HG02970 (cell line): ENCODE data around the gene PIKFYVE.
A peak's percentile ranks its signal among the peaks of the same experiment; 100 is the strongest.
"Not testable (repeated sequence)": the region's sequence is repeated elsewhere in the genome, so short reads cannot be mapped to it uniquely, and the experiment has no call there.

Experiments used
- ATAC-seq: cut with Tn5 transposase; IDR thresholded peaks from one replicate; pipeline ENCODE4 v1.9.1; 2021; ENCODE audit warnings: mild to moderate bottlenecking, moderate library complexity, moderate number of reproducible peaks; ENCODE audit not compliant: unreplicated experiment, low FRiP score

Gene PIKFYVE, protein sequence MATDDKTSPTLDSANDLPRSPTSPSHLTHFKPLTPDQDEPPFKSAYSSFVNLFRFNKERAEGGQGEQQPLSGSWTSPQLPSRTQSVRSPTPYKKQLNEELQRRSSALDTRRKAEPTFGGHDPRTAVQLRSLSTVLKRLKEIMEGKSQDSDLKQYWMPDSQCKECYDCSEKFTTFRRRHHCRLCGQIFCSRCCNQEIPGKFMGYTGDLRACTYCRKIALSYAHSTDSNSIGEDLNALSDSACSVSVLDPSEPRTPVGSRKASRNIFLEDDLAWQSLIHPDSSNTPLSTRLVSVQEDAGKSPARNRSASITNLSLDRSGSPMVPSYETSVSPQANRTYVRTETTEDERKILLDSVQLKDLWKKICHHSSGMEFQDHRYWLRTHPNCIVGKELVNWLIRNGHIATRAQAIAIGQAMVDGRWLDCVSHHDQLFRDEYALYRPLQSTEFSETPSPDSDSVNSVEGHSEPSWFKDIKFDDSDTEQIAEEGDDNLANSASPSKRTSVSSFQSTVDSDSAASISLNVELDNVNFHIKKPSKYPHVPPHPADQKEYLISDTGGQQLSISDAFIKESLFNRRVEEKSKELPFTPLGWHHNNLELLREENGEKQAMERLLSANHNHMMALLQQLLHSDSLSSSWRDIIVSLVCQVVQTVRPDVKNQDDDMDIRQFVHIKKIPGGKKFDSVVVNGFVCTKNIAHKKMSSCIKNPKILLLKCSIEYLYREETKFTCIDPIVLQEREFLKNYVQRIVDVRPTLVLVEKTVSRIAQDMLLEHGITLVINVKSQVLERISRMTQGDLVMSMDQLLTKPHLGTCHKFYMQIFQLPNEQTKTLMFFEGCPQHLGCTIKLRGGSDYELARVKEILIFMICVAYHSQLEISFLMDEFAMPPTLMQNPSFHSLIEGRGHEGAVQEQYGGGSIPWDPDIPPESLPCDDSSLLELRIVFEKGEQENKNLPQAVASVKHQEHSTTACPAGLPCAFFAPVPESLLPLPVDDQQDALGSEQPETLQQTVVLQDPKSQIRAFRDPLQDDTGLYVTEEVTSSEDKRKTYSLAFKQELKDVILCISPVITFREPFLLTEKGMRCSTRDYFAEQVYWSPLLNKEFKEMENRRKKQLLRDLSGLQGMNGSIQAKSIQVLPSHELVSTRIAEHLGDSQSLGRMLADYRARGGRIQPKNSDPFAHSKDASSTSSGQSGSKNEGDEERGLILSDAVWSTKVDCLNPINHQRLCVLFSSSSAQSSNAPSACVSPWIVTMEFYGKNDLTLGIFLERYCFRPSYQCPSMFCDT (N-terminal part only)

DNA sequence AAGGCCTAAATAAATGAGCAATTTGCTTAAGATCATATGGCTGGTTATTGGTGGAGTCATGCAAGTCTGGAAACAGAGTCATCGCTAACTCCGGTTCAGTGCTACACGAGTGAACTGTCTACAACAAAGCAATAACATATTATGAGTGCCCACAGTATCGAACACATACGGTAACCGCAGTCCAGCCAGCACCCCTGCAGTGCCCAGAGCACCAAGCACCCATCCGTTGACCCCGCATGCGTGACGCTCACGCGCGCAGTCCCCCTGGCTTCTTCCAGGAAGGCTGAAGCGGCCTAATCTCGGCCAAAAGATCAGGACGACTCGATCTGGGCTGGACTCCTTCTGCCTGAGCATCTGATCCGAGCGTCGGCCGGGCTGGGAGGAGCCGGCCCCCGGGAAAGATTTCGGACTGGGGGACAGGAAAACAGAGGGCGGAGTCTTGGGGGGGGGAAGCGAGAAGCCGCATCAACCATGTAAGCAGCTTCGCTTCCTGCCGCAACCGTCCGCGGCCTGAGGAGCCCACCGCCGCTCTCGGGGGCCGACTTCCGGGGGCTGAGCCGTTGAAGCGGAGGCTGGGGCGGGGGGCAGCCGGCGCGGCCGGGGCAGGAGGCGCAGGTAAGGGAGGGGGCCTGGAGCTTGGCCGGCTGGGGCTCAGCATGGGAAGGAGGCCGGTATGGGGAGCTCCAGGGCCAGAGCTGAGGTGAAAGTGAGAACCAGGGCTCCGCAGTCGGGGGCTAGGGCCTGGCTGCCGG lies at the start of gene PIKFYVE:
TSS of gene PIKFYVE (plus strand) at position 455 of the 752 bp plus-strand sequence. CDS start 5,265 bp downstream, outside the sequence.
- ATAC-seq: peak; percentile 93

DNA sequence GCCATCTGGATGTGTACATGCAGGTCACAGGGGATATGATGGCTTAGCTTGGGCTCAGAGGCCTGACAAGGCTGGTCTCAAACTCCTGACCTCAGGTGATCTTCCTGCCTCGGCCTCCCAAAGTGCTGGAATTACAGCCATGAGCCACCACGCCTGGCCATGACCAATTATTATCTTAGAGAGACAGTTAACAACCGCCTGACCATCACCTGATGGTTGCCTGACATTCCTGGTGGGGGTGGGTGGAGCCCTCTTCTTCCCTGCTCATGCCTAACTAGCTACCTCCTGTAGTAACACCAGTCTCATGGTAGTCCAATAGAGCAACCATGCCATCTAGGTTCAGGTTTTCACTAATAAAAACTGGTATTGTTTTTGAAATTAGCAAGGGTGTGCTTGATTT lies 44.2 kb upstream of the PIKFYVE start:
- ATAC-seq: not testable (repeated sequence)

DNA sequence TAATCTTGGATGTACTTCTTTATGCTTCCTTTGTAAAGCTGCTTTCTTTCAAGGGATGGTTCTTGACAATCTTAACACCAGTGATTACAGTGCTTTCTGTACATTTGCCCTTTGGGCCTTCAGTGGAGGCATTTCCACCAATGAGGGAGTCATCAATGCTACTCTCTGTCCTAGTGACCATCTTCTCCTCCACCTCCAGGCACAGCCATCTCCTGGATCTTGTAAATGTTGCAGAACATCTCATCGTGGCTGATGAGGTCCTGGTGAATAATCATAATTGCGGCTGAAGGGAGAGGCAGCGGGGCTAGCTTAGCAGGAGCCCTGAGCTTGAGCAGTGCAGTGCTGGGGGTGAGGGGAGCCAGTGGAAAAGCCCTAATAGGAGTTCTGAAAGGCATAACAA lies 43.7 kb upstream of the PIKFYVE start:
- no peak for ATAC-seq

DNA sequence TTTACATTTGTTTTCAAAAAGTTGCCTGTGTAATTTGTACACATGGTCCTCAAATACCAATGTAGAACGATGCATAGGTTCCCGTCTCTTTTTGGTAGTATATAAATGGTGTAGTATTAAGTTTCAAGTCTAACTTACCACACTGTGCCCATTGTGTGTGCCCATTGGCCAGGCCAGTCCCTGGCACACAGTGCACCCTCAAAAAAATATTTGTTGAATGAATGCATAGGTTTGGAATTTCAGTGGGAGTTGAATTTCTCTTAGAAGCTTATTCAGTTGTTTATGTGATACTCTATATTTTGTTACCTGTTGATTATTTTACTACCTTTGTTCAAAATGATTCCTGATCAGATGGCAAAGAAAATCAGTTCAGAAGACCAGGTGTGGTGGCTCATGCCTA lies 41.3 kb upstream of the PIKFYVE start:
- no peak for ATAC-seq

DNA sequence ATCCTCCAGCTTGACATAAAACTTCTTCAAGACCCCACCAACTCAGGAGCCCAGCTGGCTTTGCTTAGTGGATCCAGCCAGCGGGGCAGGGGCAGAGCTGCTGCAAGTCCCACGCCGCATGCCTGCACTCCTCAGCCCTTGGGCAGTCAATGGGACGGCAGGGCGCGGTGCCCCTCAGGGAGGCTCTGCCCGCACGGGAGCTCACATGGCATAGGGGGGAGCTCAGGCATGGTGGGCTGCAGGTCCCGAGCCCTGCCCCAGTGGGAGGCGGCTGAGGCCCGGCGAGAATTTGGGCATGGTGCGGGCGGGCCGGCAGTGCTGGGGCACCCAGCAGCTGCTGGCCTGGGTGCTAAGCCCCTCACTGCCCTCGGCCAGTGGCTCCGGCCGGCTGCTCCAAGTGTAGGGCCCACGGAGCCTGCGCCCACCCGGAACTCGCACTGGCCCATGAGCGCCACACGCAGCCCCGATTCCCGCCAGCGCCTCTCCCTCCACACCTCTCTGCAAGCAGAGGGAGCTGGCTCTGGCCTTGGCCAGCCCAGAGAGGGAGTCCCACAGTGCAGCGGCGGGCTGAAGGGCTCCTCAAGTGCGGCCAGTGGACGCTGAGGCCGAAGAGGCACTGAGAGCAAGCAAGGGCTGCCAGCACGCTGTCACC lies 38.3 kb upstream of the PIKFYVE start:
- no peak for ATAC-seq

DNA sequence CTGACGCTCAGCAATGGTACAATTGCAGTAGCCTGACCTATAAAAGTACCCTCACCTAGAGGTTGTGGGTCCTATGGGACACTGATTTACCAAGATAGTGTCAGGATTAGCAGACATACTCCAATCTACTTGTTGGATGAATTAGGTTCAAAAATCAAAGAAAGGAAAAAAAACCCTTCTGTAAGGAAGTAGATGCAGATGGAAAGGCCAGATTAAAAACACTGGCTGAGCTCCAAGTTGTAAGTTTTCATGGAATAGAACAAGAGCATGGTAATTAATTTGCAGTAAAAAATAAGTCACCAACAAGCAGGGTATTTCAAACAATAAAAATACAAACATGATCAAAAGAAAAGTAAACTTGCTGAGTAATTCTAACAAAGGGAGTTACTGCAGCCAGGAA lies 37.6 kb upstream of the PIKFYVE start:
- no peak for ATAC-seq

DNA sequence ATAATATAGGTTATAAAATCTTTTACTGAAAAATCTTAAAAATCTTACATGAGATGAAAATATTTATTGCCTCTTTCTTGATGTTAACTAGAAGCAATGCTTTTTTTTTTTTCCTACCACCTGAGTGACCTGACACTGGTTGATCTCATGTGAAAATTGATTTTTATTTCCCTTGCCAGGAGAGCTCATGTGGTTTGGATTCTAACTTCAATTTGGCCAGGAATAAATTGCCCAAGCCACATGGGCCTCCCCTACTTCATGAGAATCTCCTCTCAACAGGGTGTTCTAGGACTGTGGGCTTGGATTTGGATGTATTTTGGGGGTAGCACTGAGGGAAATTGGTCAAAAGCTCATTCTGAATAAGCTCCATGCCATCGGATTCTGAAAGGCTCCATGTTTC lies 31.3 kb upstream of the PIKFYVE start:
- ATAC-seq: no peak

DNA sequence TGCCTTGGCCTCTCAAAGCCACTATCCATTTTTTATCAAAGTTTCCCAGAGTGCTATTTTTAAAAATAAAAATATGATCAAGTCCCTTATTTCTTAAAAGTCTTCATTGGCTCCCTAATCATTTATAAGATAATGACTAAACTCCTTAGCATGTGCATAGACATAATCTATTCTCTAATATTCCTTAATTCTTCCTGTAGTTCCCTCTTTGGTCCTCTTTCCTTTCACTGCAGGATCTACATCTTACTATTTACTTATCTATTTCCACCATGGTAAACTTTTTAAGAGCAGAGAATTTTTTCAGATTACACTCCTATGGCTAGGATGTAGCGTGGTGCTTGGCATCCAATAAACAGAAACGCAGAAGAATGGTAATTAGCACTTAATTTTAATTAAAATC lies 30.2 kb upstream of the PIKFYVE start:
- no peak for ATAC-seq

DNA sequence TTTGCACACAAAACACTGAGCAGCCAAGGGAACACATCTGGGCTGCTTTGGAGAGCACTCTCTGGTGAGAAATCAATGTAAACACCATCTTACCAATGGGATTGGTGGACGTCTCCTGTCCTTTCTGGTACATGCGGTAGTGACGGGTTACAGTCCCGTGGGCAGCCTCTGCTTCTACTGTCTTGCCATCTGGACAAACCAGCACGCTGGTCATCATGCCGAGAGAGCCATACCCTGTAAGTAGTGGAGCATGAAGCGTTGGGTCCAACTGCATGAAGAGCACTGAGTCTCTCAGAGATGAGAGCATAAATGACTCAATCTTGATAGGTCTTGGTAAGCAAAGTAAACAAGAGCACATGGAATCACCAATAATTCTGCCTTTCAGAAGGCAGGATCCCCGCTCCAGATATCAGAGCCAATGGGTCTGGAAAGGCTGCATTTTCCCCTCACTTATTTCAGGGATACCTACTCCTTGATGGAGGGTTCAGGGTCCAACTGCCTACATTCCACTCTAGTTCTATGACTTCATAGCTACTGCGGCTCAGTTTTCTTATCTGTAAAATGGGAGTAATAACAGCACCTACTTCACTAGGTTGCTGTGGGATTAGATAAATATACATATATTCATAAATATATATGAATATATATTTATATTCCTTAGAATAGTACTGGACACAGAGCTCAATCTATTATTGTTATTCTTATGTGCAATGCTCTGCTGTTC lies 26.1 kb upstream of the PIKFYVE start:
- ATAC-seq: no peak

DNA sequence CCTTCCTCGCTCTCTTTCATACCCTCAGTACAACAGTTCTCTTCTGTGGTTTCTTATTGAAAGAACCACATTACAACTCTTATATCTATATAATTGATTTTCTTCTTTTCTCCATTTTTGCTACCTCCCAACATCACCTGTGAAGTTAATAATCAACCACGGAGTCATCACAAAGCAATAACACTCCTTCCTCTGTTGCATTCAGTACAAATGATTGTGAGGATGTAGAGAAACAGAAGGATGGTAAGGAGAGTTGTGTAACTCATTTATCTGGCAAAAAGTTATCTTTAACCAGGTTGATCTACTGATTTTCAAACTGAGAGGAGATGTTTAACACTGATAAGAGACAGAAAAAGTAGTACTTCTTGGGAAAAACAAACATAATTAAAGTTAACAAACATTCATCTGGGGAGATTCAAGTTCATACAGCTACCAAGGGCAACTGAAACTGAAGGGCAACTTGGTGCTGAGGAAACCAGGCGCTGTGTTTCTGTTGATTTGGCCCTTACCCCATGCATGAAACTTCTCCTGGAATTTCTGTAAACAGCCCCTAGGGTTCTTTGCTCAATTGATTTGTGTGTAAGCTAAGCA lies 25.3 kb upstream of the PIKFYVE start:
- no peak for ATAC-seq

DNA sequence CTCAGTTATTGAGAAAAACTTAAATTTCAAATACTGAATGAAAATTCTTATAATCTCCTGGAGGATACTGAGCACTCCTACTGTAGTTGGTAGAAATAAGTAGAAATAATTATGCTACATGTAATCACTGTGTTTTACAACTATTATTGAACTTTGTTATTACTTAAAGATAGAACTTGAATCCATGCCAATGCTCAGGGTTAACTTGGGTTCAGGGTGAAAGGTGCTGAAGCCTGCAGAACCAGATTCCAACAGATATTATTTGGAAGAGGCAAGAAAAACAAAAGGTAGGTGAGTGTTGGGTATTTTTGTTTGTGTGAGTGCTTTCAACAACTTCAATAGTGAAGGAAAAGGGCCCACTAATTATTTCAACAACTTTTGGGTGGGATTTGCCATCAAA lies 21.6 kb upstream of the PIKFYVE start:
- ATAC-seq: no peak

DNA sequence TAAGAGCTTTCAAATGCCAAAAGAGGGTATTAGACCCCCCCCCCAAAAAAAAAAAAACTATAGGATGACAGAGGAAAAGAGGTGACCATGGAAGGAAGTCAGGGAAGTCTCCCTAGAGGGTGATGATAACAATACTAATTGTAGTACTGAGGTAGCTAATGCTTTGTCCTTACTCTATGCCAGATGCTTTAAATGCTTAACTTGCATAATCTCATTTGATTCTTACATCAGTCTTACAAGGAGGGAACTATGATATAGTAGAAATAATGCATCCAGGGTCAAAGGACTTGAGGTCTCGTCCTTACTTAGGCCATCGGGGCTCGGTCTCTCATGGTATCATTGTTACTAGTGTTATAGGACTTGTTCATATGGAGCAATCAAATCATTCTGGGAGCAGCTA lies 20.3 kb upstream of the PIKFYVE start:
- no peak for ATAC-seq

DNA sequence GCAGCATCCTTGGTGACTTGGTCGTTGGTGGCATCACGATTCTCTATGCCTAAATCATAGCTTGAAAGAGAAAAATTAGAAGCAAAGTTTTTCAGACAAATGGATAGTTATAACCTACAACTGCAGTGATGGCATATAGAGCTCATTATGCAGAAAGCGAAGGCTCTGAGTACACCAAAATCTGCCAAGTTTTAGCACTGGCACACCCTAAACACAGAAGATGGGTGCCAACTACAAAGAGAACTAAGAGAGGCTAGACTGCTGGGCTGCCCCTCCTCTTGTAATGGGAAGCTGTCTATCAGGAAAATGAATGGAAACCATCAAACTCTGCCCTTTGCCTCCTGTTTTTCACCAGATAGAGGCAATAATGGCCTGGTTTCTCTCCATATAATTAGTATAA lies 17.5 kb upstream of the PIKFYVE start:
- no peak for ATAC-seq

DNA sequence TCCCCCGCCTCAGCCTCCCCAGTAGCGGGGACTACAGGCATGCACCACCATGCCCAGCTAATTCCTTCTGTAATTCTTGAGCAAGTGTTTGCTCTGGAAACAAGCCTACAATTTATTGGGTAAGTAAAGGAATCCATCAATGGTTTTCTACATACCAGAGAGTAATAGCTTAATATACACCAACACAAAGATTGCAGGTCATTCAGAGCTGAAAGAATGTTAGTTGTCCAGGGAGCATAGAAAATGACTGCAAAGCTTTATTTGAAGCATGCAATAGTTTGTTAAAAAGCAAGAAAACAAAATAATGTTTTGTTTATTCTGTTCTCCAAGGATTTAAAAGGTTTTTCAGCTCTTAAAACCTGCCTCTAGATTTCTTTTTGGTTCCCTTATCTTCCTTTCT lies 16.8 kb upstream of the PIKFYVE start:
- ATAC-seq: no peak

DNA sequence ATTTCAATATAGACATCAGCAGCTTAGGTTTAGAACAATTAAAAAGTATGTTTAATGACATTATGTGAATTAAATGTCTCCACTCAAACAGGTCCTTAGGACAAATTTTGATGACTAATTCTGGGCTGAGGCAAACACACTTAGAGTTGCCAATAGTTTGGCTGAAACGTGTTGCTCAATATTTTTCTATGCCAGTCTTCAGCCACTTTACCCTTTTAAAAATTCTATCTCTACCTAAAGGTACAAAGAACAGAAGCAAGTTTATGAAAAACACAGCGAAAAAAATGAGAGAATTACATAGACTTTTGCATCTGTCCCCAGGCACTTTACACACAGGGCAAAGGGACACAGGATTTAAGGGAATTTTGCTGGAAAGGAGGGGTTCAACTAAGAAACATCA lies 15.7 kb upstream of the PIKFYVE start:
- no peak for ATAC-seq

DNA sequence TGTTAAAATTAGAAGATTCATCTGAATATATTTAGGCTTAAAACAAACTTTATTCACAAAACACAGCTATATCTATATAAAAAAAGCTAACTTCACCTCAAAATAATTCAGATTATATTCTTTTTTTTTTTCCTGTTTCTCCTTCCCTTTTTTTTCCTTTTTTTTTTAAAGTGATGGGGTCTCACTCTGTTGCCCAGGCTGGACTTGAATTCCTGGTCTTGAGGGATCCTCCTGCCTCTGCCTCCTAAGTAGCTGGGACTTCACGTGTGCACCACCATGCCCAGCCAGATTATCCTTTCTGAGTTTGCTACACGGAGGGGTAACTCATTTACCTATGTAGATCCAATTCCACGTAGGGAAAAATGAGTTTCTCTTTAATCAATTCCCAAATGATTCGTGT lies 15.0 kb upstream of the PIKFYVE start:
- ATAC-seq: no peak

DNA sequence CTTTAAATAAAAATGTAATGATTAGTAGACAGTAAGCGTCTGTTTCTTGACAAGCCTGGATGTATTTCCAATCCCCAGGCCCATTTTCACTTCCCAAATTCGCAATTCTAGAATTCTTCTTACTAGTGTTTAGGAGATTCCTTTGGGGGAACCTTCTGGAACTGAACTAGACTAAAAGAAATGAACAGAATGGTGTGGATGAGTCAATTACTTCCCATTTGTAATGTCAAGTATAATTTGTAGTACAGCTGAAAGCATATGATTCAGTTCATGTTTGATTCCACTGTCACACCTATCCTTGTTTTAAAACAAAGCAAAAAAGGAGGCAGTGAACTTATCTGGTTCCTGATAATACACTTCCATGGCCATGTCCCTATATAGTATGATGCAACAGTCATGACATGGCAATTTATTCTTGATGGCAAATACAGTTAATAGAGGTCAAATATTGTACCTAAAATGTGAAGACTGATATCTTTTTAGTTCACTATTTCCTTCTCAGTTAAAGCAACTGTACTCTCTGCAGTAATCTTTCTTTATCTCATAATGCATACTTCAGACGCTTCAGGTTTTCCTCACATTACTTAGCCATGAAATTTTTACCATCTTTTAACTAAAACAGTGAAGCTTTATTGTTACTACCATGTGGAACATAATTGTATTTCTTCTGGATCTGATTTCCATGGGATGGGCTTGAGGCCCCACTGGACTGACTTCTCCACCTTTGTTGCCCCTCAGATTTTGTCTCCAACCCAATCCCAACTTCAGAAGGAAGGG lies 13.2 kb upstream of the PIKFYVE start:
- ATAC-seq: no peak

DNA sequence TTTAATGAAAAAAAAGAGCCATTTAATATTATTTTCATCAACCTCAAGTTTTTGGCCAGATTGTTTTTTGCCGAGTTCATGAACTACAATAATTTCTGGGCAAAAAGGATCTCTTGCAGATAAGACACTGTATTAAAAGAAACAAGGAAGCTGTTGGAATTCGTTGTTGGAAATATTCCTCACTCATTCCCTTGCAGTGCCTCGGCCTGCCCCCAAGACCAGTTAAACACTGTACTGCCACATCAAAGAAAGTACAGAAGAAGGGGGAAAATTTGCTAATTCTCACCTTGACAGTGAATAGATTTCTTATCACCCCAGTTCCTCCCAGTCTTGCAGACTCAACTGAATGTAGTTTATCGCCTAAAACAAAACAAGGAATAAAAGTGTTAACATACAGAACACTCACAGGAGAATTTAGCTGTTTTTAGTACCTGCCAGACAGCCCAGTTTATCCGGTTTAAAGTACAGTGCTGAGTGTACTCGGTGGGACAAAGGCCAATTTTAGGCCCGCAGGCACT lies 12.4 kb upstream of the PIKFYVE start:
- ATAC-seq: no peak
